HG03039 (cell line): ENCODE results near the gene CYP4F8.

ENCODE experiments used
- ATAC-seq: cut with Tn5 transposase; IDR thresholded peaks from one replicate; pipeline ENCODE4 v1.9.1; 2021; ENCODE audit warnings: mild to moderate bottlenecking, moderate library complexity; ENCODE audit not compliant: unreplicated experiment

CYP4F8 gene

GRCh38 chr19:15616183-15616582, 1.2 kb downstream of the CYP4F8 start:
- ATAC-seq: no peak

- no peak for ATAC-seq
Measured at GRCh38 chr19:15616627-15617270, 1.7 kb downstream of the CYP4F8 start.

- ATAC-seq: no peak
Measured at GRCh38 chr19:15618321-15618720, 3.3 kb downstream of the CYP4F8 start.

GRCh38 chr19:15621801-15622200, 6.8 kb downstream of the CYP4F8 start:
- no peak for ATAC-seq

- ATAC-seq: no peak
Measured at GRCh38 chr19:15622991-15623390, 8.0 kb downstream of the CYP4F8 start.

- no peak for ATAC-seq
Measured at GRCh38 chr19:15623711-15624318, 8.8 kb downstream of the CYP4F8 start.

- no peak for ATAC-seq
Measured at GRCh38 chr19:15628236-15629002, 13.4 kb downstream of the CYP4F8 start.

GRCh38 chr19:15629003-15629880, 14.2 kb downstream of the CYP4F8 start:
- ATAC-seq: no peak

GRCh38 chr19:15631817-15632216, 16.8 kb downstream of the CYP4F8 start:
- ATAC-seq: no peak

GRCh38 chr19:15633082-15633835, 18.2 kb downstream of the CYP4F8 start:
- ATAC-seq: no peak

- ATAC-seq: no peak
Measured at GRCh38 chr19:15634105-15634504, 19.1 kb downstream of the CYP4F8 start.

- ATAC-seq: no peak
Measured at GRCh38 chr19:15635016-15635805, 20.2 kb downstream of the CYP4F8 start.

GRCh38 chr19:15636026-15636425, 21.0 kb downstream of the CYP4F8 start:
- no peak for ATAC-seq

- no peak for ATAC-seq
Measured at GRCh38 chr19:15639596-15639995, 24.6 kb downstream of the CYP4F8 start.

GRCh38 chr19:15640294-15640903, 25.4 kb downstream of the CYP4F8 start, which contains the start of gene CYP4F3:
Gene CYP4F3, plus strand, starts transcription at chr19:15640897. Its CDS starts 519 bp downstream, at chr19:15641416.
- ATAC-seq: no peak

- ATAC-seq: no peak
Measured at GRCh38 chr19:15640904-15641597, 26.0 kb downstream of the CYP4F8 start.

GRCh38 chr19:15641901-15642491, 27.0 kb downstream of the CYP4F8 start:
- ATAC-seq: no peak

GRCh38 chr19:15642807-15643206, 27.8 kb downstream of the CYP4F8 start:
- no peak for ATAC-seq
